Right lung (tissue), 5 donors: Measurements from ENCODE around the gene RAB11FIP2. TPM values are rescaled to one million over a fixed set of nuclear protein-coding genes. Genes with fewer than 3 reads are reported as not detected.

Experiments used
- DNase-seq, 2 donors: peaks; one replicate each; pipeline ENCODE4 v3.0.0-alpha.2; 2013
- polyA plus RNA-seq, 5 donors: library from polyadenylated mRNA; unstranded; fragments of 120-200 nt; gene quantifications; one replicate each; pipeline versions ENCODE4 v1.2.1 to v1.2.3, GENCODE V29; 2013; ENCODE audit warnings: inconsistent platforms in 1 of 5, low replicate concordance in 1 of 5; ENCODE audit not compliant: insufficient read length in 5 of 5, insufficient read depth in 1 of 5

Gene RAB11FIP2
- polyA plus RNA-seq, 5 donors, result 15.7 to 23.1 (median 22.1) TPM

- DNase-seq, result no peak
These were observed 57.9 kb downstream of the RAB11FIP2 start for GRCh38 chr10:117988814-117989213.

GRCh38 chr10:117987244-117987909, 59.4 kb downstream of the RAB11FIP2 start:
- no peak for DNase-seq

GRCh38 chr10:117983961-117984360, 62.8 kb downstream of the RAB11FIP2 start:
- DNase-seq, result no peak

GRCh38 chr10:117980755-117981702, 65.7 kb downstream of the RAB11FIP2 start:
- no peak for DNase-seq

GRCh38 chr10:117980216-117980615, 66.5 kb downstream of the RAB11FIP2 start:
- DNase-seq, result no peak

GRCh38 chr10:117972168-117972837, 74.4 kb downstream of the RAB11FIP2 start:
- DNase-seq, result peak; percentile 6 to 21

GRCh38 chr10:117970962-117971361, 75.8 kb downstream of the RAB11FIP2 start:
- no peak for DNase-seq

GRCh38 chr10:117969592-117969991, 77.1 kb downstream of the RAB11FIP2 start:
- no peak for DNase-seq

- no peak for DNase-seq
These were observed 78.2 kb downstream of the RAB11FIP2 start for GRCh38 chr10:117968354-117969182.

- DNase-seq, result no peak
These were observed 79.5 kb downstream of the RAB11FIP2 start for GRCh38 chr10:117967149-117967650.

GRCh38 chr10:117965984-117966383, 80.8 kb downstream of the RAB11FIP2 start:
- DNase-seq, result no peak

- no peak for DNase-seq
These were observed 82.2 kb downstream of the RAB11FIP2 start for GRCh38 chr10:117964536-117964935.

- no peak for DNase-seq
These were observed 86.3 kb downstream of the RAB11FIP2 start for GRCh38 chr10:117960345-117960935.

GRCh38 chr10:117956972-117957371, 89.8 kb downstream of the RAB11FIP2 start:
- no peak for DNase-seq

GRCh38 chr10:117955176-117955575, 91.6 kb downstream of the RAB11FIP2 start:
- no peak for DNase-seq
